C4-2B (cell line): Measurements from ENCODE around the gene CCDC144A.
"Not testable (repeated sequence)": the region's sequence is repeated elsewhere in the genome, so short reads cannot be mapped to it uniquely, and the experiment has no call there.

ENCODE experiments used
- H3K27ac ChIP-seq: fragments of 450-650 bp; 2 replicates; pipeline ENCODE4 v1.5.1; 2017
- ZFX ChIP-seq: fragments of 450-650 bp; IDR thresholded peaks from 2 replicates; pipeline ENCODE4 v1.6.1; 2017
- TF ChIP-seq, protein P1 (sequence below): fragments of 450-650 bp; conservative IDR thresholded peaks from 2 replicates; pipeline ENCODE4 v1.5.1; 2017; ENCODE audit warnings: mild to moderate bottlenecking

Gene CCDC144A

DNA sequence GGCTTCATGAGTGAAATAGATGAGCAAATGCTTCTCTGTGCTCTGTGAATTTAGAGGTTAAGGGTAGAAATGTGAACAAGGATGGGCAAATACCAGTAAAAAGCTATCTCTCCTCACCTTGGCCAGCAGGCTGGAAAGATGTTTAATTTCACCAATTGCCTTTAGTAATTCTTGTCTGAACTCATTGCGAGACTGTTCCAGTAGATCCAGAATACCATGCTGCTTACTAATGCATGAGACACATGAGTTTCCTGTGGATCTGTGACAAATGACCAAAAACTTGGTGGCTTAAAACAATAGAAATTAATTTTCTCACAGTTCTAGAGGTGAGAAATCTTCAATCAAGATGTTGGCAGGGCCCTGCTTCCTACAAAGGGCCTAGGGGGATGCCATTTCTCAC is 27.1 kb upstream of the CCDC144A start:
- no peak overlapping the region for H3K27ac ChIP-seq
- TF ChIP-seq, protein P1, sequence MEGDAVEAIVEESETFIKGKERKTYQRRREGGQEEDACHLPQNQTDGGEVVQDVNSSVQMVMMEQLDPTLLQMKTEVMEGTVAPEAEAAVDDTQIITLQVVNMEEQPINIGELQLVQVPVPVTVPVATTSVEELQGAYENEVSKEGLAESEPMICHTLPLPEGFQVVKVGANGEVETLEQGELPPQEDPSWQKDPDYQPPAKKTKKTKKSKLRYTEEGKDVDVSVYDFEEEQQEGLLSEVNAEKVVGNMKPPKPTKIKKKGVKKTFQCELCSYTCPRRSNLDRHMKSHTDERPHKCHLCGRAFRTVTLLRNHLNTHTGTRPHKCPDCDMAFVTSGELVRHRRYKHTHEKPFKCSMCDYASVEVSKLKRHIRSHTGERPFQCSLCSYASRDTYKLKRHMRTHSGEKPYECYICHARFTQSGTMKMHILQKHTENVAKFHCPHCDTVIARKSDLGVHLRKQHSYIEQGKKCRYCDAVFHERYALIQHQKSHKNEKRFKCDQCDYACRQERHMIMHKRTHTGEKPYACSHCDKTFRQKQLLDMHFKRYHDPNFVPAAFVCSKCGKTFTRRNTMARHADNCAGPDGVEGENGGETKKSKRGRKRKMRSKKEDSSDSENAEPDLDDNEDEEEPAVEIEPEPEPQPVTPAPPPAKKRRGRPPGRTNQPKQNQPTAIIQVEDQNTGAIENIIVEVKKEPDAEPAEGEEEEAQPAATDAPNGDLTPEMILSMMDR, result no peak
- no peak for TF ChIP-seq ZFX

DNA sequence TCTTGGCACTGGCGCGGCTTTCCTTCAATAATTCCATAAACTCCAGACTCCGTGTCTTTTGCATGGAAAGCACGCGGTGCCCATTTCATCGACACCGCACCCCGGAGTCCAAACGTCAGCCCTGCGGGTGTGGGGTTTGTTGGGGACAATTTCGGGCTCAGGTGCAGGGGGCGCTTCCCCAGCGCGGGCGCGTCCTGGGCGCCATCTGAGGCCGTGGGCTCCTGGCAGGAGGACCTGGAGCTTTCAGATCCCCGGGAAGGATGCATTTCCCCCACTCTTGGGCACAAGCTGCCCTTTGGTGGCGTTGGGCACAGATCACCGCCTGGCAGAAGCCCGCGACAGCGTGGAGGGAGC is 23.5 kb upstream of the CCDC144A start:
- H3K27ac ChIP-seq, result not testable (repeated sequence)

DNA sequence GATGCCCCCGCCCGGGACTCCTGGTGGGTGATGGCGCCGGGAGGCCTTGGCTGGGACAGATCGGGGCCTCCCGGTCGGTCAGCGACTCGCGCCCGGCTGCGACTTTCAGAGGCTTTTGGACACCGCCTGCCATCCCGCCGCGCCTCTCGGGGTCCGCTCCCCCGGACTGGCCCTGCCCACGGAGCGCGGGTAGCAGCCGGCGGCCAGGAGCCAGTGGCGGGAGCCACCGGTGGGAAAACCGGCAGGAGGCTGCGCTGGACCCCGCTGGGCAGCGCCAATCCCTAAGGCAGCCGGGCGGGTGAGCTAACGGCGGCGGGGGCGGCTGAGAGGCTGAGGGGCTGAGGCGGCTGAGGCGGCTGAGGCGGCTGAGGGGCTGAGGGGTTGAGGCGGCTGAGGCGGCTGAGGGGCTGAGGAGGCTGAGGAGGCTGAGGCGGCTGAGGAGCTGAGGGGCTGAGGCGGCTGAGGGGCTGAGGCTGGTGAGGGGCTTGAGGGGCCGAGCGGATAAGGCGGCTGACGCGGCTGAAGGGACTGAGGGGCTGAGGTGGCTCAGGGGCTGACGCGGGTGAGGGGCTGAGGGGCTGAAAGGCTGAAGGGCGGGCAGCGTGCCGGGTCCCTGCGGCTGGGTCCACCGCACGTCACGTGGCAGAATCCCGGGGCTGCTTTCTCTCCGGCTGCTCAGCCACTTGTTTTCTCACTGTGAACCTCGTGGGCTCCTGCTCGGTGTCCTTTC is 23.0 kb upstream of the CCDC144A start:
- not testable (repeated sequence) for H3K27ac ChIP-seq

DNA sequence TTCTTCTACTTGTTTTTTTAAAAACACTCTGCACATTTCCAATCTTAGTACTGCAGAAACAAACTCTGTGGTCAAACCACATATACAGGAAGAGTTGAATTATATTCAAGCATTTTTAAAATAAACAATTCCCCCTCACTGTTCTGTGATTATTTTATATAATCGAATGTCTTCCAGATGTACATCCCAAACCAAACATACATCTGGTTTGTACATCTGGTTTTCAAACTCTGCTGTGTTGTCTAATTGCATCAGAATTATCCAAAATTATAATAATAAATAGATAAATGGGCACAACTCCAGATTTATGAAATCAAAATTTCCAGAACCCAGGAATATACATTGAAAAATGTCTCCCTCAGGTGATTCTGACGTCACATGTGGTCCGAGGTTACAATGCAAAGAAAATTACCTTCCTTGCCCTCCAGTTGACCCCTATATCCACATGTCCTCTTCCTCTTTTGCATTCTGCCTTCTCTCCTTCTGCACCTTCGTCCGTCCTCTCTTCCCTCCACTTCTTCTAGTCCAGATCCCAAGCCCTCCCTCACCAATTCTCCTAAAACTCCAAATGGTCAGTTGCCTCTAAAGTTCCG is 13.3 kb upstream of the CCDC144A start:
- H3K27ac ChIP-seq, result no peak overlapping the region

DNA sequence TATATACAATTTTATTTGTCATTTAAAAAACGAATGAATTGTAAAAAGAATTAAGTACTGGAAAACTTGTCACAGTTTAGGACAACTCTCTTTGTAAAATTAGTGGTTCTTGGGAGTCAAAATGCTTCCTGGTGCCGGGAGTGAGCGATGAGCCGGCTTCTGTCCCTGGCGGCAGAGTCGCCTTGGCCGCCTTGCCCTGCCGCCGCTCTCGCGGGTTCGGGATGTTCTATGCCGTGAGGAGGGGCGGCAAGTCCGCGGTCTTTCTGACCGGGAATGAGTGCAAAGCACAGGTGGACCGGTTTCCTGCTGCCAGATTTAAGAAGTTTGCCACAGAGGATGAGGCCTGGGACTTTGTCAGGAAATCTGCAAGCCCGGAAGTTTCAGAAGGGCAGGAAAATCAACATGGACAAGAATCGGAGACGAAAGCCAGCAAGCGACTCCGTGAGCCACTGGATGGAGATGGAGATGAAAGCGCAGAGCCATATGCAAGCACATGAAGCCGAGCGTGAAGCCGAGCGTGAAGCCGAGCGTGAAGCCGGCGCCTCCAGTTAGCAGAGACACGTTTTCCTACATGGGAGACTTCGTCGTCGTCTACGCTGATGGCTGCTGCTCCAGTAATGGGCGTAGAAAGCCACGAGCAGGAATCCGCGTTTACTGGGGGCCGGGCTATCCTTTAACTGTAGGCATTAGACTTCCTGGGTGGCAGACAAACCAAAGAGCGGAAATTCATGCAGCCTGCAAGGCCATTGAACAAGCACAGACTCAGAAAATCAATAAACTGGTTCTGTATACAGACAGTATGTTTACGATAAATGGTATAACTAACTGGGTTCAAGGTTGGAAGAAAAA is 6.5 kb upstream of the CCDC144A start:
- H3K27ac ChIP-seq, result not testable (repeated sequence)

More for the DNA sequence above, 13.3 kb upstream of the CCDC144A start:
- TF ChIP-seq, protein P1, result no peak
- no peak for TF ChIP-seq ZFX

DNA sequence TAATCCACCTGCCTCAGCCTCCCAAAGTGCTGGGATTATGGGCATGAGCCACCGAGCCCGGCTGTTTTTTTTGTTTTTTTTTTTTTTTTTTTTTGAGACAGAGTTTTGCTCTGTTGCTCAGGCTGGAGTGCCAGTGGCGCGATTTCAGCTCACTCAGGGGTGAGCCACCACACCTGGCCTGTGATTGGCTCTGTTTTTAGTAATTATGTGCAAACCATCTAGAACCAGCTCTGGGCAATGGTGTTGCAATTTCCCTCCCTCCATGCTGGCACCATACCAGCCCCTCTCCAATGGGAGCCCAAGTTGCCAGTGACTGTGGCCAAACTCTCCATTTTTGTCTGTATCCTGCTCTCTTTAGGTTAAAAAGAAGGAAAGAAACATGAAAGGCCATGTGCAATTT is 4.0 kb upstream of the CCDC144A start:
- not testable (repeated sequence) for H3K27ac ChIP-seq

DNA sequence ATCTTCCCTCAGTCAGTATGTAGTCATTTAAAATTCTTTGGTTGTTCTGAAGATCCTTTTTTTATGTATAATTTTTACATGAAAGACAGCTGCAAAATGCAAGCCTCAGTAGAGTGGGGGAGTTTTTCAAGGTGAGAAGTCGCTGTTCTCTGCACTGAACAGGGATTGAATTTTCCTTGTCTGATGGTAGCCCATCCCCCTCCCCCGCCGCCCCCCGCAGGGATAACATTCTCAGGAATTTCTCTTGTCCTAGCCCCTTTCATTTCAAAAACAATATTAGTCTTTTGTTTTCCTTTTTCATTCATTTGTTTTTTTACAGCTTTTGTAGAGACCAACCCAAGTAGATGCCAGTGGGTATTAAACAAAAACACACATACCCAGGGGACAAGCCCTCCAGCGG is 2.9 kb upstream of the CCDC144A start:
- H3K27ac ChIP-seq, result not testable (repeated sequence)

DNA sequence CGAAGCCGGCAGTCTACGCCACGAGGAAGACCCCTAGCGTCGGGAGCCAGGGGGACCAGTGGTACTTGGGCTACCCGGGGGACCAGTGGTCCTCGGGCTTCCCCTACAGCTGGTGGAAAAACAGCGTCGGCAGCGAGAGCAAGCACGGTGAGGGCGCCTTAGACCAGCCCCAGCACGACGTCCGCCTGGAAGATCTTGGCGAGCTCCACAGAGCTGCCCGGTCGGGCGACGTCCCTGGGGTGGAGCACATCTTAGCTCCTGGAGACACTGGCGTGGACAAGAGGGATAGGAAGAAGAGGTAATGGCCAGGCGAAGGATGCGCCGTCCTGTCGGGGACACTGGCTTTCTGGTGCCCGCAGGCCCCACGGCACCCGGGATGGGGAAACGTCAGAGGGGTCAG is 406 bp downstream of the CCDC144A start:
- not testable (repeated sequence) for H3K27ac ChIP-seq

DNA sequence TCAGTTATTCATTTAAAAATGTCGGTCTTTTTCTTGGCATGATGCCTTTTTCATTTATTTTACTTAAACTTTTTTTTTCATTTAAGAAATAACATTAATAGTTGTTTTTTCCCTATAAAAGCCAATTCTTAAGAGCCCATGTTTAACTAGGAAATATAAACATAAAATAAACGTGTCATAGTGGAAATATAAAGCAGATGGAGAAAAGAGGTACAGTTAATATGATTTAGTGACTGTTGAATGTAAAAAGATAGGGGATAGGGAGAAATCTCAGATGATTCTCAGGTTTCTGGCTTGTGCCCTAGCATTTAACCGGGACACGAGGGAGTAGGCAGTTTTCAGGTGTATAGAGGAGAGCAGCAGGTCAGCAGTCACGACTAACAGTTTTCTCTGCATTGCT is 7.6 kb downstream of the CCDC144A start:
- not testable (repeated sequence) for H3K27ac ChIP-seq

DNA sequence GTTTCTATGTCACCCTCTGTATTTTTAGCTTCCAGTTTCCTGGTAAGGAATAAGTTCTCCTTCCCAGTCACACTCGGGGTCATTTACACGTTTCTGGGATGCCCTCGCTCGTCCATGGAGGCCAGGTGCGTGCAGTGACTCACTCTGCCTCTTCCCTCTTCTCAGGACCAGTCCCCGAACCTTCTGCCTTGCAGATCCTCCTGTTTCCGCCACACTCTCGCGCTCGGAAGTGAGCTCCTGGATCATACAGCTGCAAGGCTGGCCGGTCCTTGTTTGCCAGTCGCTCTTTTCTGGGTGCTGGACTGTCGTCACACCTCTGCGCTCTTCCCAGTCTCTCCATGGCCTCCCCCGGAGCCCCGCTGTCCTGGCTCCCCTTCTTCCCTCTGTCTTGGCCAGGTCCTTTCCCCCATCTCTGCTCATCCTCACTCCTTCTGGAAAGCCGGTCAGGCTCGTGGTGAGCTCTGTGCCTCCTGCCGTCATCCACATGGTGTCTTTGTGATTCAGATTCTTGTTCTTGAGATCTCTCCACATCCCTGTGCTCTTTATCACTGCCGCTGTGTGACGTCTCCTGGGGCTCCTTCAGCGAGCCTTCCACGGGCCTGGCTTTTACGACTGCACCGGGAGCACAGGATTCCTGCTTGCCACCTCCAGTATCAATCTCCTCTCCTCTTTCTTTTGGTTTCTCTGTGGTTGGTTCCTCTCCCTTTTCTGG is 55.6 kb downstream of the CCDC144A start:
- not testable (repeated sequence) for H3K27ac ChIP-seq

DNA sequence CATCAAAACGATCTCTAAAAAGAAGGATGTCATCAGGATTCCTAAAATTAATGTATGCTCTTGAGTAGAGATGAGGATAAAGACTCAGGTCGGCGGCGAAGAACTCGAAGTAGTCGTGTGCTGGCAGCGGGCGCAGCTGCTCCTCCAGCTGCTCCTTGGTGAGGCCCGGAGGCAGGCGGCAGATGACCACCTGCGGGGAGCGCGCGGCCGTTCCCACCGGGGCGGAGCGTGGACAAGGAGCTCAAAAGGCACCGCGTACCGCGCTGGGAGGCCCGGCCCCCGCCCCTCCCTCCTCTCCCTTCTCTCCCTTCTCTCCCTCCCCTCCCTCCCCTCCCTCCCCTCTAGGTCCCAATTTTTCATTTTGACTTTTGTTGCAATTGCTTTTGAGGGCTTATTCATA is 56.5 kb downstream of the CCDC144A start:
- H3K27ac ChIP-seq, result not testable (repeated sequence)

DNA sequence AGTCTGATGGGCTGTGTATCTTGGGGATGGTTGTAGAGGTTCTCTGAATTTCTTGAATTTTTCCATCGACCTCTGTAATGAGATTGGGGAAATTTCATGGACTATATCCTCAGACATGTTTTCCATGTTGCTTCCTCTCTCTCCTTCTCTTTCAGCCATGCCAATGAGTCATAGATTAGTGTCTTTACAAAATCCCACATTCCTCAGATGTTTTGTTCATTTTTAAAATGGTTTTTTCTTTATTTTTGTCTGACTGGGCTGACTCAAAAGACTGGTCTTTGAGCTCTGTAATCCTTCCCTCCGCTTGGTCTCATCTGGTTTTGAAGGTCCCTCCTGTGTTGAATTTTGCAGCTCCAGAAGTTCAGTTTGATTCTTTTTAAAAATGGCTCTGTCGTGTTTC is 60.5 kb downstream of the CCDC144A start:
- not testable (repeated sequence) for H3K27ac ChIP-seq
